ENCODE results near the gene ARHGAP4. TPM values are rescaled to one million over a fixed set of nuclear protein-coding genes. Genes with fewer than 3 reads are reported as not detected.

Gene ARHGAP4
- total RNA-seq (2013; cell fraction: nucleolus; rRNA removed), result 91.6 and 99.6 TPM in 2 replicates
- total RNA-seq (2014; rRNA removed) (77.1 and 92.8 TPM in 2 replicates), total RNA-seq (2014; rRNA removed; fragmentation: Illumina TruSeq; extraction: Trizol) (19.0 and 19.5 TPM in 2 replicates), total RNA-seq (2021) (112 and 120 TPM in 2 replicates), polyA plus RNA-seq (2011; rRNA removed) (8.5 and 22.0 TPM in 2 replicates), polyA plus RNA-seq (2014; fragmentation: Illumina TruSeq; extraction: Trizol) (2.2 and 14.6 TPM in 2 replicates), polyA plus RNA-seq (2014; fragmentation: Nextera tagmentation; extraction: Ambion mirVana) (1 to 10 TPM in 1 of 2 experiments, under 1 TPM in 1; 0.71 to 6.0 TPM), polyA plus RNA-seq (2014; rRNA removed) (102 and 116 TPM in 2 replicates), polyA plus RNA-seq (2016; fragmentation: Nextera tagmentation; extraction: Ambion mirVana) (10 to 100 TPM; 66.6 to 81.6 TPM), polyA minus RNA-seq (2011; rRNA and poly(A)+ RNA removed) (9.7 and 37.3 TPM in 2 replicates), Bru-seq, nascent RNA (percentile 69 among the genes with signal in this experiment), BruChase-seq, experiment 1, labeled RNA remaining after a 6-hour chase (percentile 65 among the genes with signal in this experiment), BruChase-seq, experiment 2, labeled RNA remaining after a 2-hour chase (percentile 61 among the genes with signal in this experiment)
- 15.0 TPM for polyA plus RNA-seq (2011; ENCODE audit: low read depth)
- 33.8 and 45.0 TPM in 2 replicates for polyA plus RNA-seq (2011; cell fraction: cytosol; rRNA removed)
- polyA plus RNA-seq (2011; cell fraction: nucleus; rRNA removed), result 299 and 365 TPM in 2 replicates
- polyA plus RNA-seq (2012), result 51.0 and 62.3 TPM in 2 replicates
- 23.3 and 31.5 TPM in 2 replicates for polyA minus RNA-seq (2011; cell fraction: cytosol; rRNA and poly(A)+ RNA removed)
- 47.1 and 68.5 TPM in 2 replicates for polyA minus RNA-seq (2011; cell fraction: nucleus; rRNA and poly(A)+ RNA removed)
- long read RNA-seq, experiment 1, transcript ARHGAP4-201 (22 exons, 3,235 nt), result major isoform, 12 of 16 reads
- long read RNA-seq, experiment 1, partial matches to known transcripts, result 3 of 16 reads
- long read RNA-seq, experiment 1, other reads (novel, unspliced or antisense), result 1 of 16 reads
- long read RNA-seq, experiment 2, partial matches to known transcripts, result 4 of 8 reads
- long read RNA-seq, experiment 2, other reads (novel, unspliced or antisense), result 4 of 8 reads

DNA sequence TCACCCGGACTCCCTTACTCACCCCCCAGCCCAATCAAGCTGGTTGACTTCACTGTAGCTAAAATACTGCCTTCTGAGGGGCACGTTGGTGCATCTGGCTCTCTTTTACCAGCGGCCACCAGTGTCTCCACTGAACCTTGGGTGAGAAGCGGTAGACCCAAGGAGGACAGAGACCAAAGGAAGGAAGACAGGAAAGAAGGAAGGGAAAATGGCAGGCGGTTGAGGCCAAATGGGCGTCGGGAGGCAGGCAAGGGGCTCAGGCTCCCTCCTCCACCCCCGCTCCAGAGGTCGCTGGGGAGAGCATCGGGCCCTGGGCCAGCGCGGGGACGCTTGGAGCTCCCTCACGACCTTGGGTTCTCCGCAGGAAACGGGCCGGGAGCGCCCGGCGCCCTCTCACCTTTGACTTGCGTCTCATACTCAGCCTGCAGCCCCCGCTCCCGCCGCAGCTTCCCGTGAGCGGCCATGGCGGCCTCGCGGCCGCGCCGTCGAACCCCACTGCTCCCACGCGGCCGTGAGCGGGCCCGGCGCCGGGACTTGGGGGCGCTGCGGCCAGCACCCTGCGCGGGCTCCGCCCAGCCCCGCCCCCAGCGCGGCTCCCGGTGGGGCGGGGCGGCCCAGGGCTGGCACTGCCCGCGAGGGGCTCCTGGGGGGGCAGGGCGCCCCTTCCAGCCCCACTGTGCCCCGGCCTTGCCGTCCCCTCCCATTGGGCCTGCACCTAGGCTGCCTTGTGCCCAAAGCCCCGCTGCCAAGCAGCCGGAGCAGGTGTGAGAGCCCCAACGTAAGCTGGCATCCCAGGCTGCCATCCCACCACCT lies at the start of gene ARHGAP4:
ARHGAP4 (minus strand) TSS at position 526 of the 813 bp plus-strand sequence; CDS start at position 464, 62 bp downstream.
- POLR2A ChIA-PET, result interaction anchor here (0.7 to 5.8 kb wide), 19 partner anchors 8 to 200 kb away, joined by 3 to 68 read pairs (median 4); partner anchors contain the start of genes HCFC1, IDH3G, IRAK1 and NAA10
- RAD21 ChIA-PET (ENCODE audit: unreplicated experiment), result interaction anchor here (1.0 to 6.2 kb wide), 15 partner anchors 9 to 239 kb away, joined by 3 to 59 read pairs (median 5); partner anchors contain the start of genes HCFC1, IDH3G, NAA10 and RENBP
- Histone ChIP-seq H4K20me1 (ENCODE audit: control insufficient read depth, insufficient read depth) (no peaks in the 10 kb centered on the region), H3K36me3 (ENCODE audit: control insufficient read depth in 2 of 2, insufficient read depth in 2 of 2, low read length in 1 of 2) (peaks cover 0 to 2% of the 10 kb centered on the region in 2 experiments; a peak in 2 of 4 replicates), H3K79me2 (ENCODE audit: control insufficient read depth, insufficient read depth, low read length) (peaks cover 39% of the 10 kb centered on the region), H3K9ac (ENCODE audit: control insufficient read depth, insufficient read depth, low read length) (peak within 1 kb of the TSS; percentile 97), H3K27ac (ENCODE audit: control insufficient read depth, insufficient read depth) (peak within 1 kb of the TSS; percentile 98), H2AFZ (ENCODE audit: control insufficient read depth, low read depth, low read length) (peak within 1 kb of the TSS; percentile 17; the same call in 1 of the 2 replicates), H3K27me3 (replicated peaks in 1 of 2; ENCODE audit: control insufficient read depth in 2 of 2, insufficient read depth in 2 of 2, low read length in 1 of 2) (no peaks in the 10 kb centered on the region), H3K9me3 (replicated peaks; ENCODE audit: control insufficient read depth, insufficient read depth, low read length) (no peaks in the 10 kb centered on the region; the same call in 2 of the 3 replicates), H3K4me2 (ENCODE audit: control insufficient read depth, insufficient read depth) (peak within 1 kb of the TSS; percentile 93), H3K4me1 (ENCODE audit: control insufficient read depth, insufficient read depth, low read length) (peaks cover 9% of the 10 kb centered on the region; the same call in 1 of the 2 replicates), H3K4me3 (peak within 1 kb of the TSS; percentile 74)
- in situ Hi-C loops (cut with MboI) (loop anchor here (10.0 kb wide), 1 partner anchor 59 kb away; no protein-coding TSS in a partner anchor), intact Hi-C loops (cut with micrococcal nuclease; ENCODE audit: unreplicated experiment) (loop anchor here (2.0 to 5.0 kb wide), 4 partner anchors 45 to 446 kb away; partner anchors contain the start of genes ABCD1, BCAP31, FLNA and HCFC1)
- WGBS (ENCODE audit: insufficient coverage, insufficient replicate concordance, low lambda C conversion rate, missing lambda C conversion rate), result 27% methylated on average over 40 of the region's 59 CpGs
- FAIRE-seq (no peak), DNase-seq (ENCODE audit: low read depth, low spot score) (no peak), ATAC-seq (peak; percentile 31)
- TSS peak; percentile 98 for BruUV-seq (replicated peaks)
- CTCF ChIA-PET, result interaction anchor here (1.0 to 8.7 kb wide), 11 partner anchors 11 to 163 kb away, joined by 3 to 172 read pairs (median 4); partner anchors contain the start of genes NAA10 and RENBP
- SMC1A ChIA-PET (ENCODE audit: uncharacterized antibody, unreplicated experiment), result interaction anchor here (0.7 to 5.5 kb wide), 7 partner anchors 8 to 343 kb away, joined by 3 to 61 read pairs (median 4); partner anchors contain the start of genes IDH3G and SSR4
- TF ChIP-seq, protein P1, sequence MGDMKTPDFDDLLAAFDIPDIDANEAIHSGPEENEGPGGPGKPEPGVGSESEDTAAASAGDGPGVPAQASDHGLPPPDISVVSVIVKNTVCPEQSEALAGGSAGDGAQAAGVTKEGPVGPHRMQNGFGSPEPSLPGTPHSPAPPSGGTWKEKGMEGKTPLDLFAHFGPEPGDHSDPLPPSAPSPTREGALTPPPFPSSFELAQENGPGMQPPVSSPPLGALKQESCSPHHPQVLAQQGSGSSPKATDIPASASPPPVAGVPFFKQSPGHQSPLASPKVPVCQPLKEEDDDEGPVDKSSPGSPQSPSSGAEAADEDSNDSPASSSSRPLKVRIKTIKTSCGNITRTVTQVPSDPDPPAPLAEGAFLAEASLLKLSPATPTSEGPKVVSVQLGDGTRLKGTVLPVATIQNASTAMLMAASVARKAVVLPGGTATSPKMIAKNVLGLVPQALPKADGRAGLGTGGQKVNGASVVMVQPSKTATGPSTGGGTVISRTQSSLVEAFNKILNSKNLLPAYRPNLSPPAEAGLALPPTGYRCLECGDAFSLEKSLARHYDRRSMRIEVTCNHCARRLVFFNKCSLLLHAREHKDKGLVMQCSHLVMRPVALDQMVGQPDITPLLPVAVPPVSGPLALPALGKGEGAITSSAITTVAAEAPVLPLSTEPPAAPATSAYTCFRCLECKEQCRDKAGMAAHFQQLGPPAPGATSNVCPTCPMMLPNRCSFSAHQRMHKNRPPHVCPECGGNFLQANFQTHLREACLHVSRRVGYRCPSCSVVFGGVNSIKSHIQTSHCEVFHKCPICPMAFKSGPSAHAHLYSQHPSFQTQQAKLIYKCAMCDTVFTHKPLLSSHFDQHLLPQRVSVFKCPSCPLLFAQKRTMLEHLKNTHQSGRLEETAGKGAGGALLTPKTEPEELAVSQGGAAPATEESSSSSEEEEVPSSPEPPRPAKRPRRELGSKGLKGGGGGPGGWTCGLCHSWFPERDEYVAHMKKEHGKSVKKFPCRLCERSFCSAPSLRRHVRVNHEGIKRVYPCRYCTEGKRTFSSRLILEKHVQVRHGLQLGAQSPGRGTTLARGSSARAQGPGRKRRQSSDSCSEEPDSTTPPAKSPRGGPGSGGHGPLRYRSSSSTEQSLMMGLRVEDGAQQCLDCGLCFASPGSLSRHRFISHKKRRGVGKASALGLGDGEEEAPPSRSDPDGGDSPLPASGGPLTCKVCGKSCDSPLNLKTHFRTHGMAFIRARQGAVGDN (IDR thresholded peaks at IDR 0.05), result peak; percentile 80
- TF ChIP-seq ZBED1 (IDR thresholded peaks at IDR 0.05; ENCODE audit: borderline replicate concordance), result peak; percentile 83
- 0 out of 2 replicates have a peak, but pooled peaks have one; percentile 25 for TF ChIP-seq ZNF217 (IDR thresholded peaks at IDR 0.05)
- TF ChIP-seq, protein P2, sequence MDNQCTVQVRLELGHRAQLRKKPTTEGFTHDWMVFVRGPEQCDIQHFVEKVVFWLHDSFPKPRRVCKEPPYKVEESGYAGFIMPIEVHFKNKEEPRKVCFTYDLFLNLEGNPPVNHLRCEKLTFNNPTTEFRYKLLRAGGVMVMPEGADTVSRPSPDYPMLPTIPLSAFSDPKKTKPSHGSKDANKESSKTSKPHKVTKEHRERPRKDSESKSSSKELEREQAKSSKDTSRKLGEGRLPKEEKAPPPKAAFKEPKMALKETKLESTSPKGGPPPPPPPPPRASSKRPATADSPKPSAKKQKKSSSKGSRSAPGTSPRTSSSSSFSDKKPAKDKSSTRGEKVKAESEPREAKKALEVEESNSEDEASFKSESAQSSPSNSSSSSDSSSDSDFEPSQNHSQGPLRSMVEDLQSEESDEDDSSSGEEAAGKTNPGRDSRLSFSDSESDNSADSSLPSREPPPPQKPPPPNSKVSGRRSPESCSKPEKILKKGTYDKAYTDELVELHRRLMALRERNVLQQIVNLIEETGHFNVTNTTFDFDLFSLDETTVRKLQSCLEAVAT (IDR thresholded peaks at IDR 0.05), result peak; percentile 17
- TF ChIP-seq IRF4 (IDR thresholded peaks at IDR 0.05; ENCODE audit: low read depth, low read length), result no peak
- peak; percentile 86 for TF ChIP-seq BACH1 (IDR thresholded peaks at IDR 0.05; ENCODE audit: borderline replicate concordance)
- TF ChIP-seq BHLHE40 (IDR thresholded peaks at IDR 0.05; ENCODE audit: borderline replicate concordance in 1 of 2, low read depth in 2 of 2, low read length in 1 of 2), result peak; percentile 36 to 67; a peak in 3 of 4 replicates
- TF ChIP-seq, protein P3, sequence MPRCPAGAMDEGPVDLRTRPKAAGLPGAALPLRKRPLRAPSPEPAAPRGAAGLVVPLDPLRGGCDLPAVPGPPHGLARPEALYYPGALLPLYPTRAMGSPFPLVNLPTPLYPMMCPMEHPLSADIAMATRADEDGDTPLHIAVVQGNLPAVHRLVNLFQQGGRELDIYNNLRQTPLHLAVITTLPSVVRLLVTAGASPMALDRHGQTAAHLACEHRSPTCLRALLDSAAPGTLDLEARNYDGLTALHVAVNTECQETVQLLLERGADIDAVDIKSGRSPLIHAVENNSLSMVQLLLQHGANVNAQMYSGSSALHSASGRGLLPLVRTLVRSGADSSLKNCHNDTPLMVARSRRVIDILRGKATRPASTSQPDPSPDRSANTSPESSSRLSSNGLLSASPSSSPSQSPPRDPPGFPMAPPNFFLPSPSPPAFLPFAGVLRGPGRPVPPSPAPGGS (IDR thresholded peaks at IDR 0.05; ENCODE audit: borderline replicate concordance, insufficient read depth, low read depth, low read length, poor library complexity, severe bottlenecking), result no peak
- TF ChIP-seq DPF2 (IDR thresholded peaks at IDR 0.05), result peak; percentile 62; the same call in 1 of the 2 replicates

Measured in GM12878 (cell line).